Body of pancreas (tissue), 4 donors: ENCODE data around the gene MGAT4D. TPM values are rescaled to one million over a fixed set of nuclear protein-coding genes. Genes with fewer than 3 reads are reported as not detected.

ENCODE experiments used
- ATAC-seq: fragments of 150-250 bp; one replicate; pipeline ENCODE4 v1.9.1; 2016
- DNase-seq, 4 donors: peaks; one replicate each; pipeline ENCODE4 v3.0.0-alpha.2; 2019
- H3K27ac ChIP-seq, 4 donors: fragments of 200-600 bp; sonication (generic); 1 replicate in 3 of 4; 2 replicates in 1 of 4; pipeline versions ENCODE4 v1.5.1 to v1.6.1; 2016 to 2019; ENCODE audit warnings: mild to moderate bottlenecking in 1 of 4, mixed read lengths in 1 of 4, moderate library complexity in 1 of 4
- H3K27me3 ChIP-seq, 2 donors: fragments of 200-600 bp; sonication (generic); one replicate each; pipeline ENCODE4 v1.6.0; 2016; ENCODE audit warnings: mild to moderate bottlenecking in 1 of 2
- H3K36me3 ChIP-seq, 2 donors: fragments of 200-600 bp; sonication (generic); replicated peaks in 1 of 2; 2 replicates each; pipeline ENCODE4 v1.5.1; 2016; ENCODE audit warnings: low read depth in 2 of 2; ENCODE audit not compliant: insufficient read depth in 1 of 2
- H3K4me1 ChIP-seq: fragments of 200-600 bp; sonication (generic); one replicate; pipeline ENCODE4 v1.6.0; 2016
- H3K4me3 ChIP-seq, 2 donors: fragments of 200-600 bp; sonication (generic); 1 replicate in 1 of 2; 2 replicates in 1 of 2; pipeline ENCODE4 v1.5.1; 2016 to 2019
- H3K9me3 ChIP-seq, 3 donors: fragments of 200-600 bp; sonication (generic); 1 replicate in 2 of 3; 2 replicates in 1 of 3; pipeline ENCODE4 v1.5.1; 2016
- CTCF ChIP-seq, 7 experiments: fragments of 450-650 bp in 4 of 7; fragments of 200-600 bp in 3 of 7; sonication (generic) in 3 of 7; IDR thresholded peaks; one replicate each; pipeline ENCODE4 v1.5.1; 2016 to 2019; ENCODE audit warnings: antibody characterized with exemption in 7 of 7
- POLR2A ChIP-seq, 3 donors: fragments of 450-650 bp; IDR thresholded peaks; one replicate each; pipeline ENCODE4 v1.6.1; 2016; ENCODE audit warnings: antibody characterized with exemption in 3 of 3, mild to moderate bottlenecking in 2 of 3
- WGBS, 2 donors: methylation state at CpG; one replicate each; pipeline ENCODE4 v1.1.5; 2017; 5-methylcytosine and 5-hydroxymethylcytosine counted together
- intact Hi-C: fragments of 100-400 bp; cut with DNase I; formaldehyde crosslinking; loops from one replicate; pipeline ENCODE4 v1.15.1; 2023
- total RNA-seq, 2 donors: library from RNA; depleted of rRNA; stranded (reverse); fragments of >200 nt; gene quantifications; one replicate each; pipeline ENCODE4 v1.1.0, GENCODE V29; 2016

MGAT4D gene
- total RNA-seq, 2 donors from 2014 or later: not detected

GRCh38 chr4:140497405-140497746 is 717 bp downstream of the MGAT4D start:
- whole genome bisulfite sequencing, 2 donors: 87 to 91% methylated on average over 11 of the region's 11 CpGs
- ATAC-seq (no peak), DNase-seq (no peak)
- no peaks in the 10 kb centered on the region for H3K9me3 ChIP-seq
- intact Hi-C loops: no loop called here
- H3K4me3 ChIP-seq: no peak overlapping the region
- TF ChIP-seq CTCF (IDR thresholded peaks at IDR 0.05) (no peak), POLR2A (IDR thresholded peaks at IDR 0.05) (no peak)
- H3K27me3 ChIP-seq: peaks cover 0 to 9% of the 10 kb centered on the region in 2 donors
- no peaks in the 10 kb centered on the region for H3K36me3 ChIP-seq
- H3K27ac ChIP-seq: no peak overlapping the region
- peaks cover 8% of the 10 kb centered on the region for H3K4me1 ChIP-seq

- no peak overlapping the region for H3K4me3 ChIP-seq
- 80 to 81% methylated on average over 1 of the region's 1 CpG for WGBS, 2 donors
- H3K36me3 ChIP-seq: no peaks in the 10 kb centered on the region
- H3K4me1 ChIP-seq: no peaks in the 10 kb centered on the region
- H3K27ac ChIP-seq: no peak overlapping the region
- DNase-seq: no peak
- TF ChIP-seq CTCF (IDR thresholded peaks at IDR 0.05) (no peak), POLR2A (IDR thresholded peaks at IDR 0.05) (no peak)
- H3K9me3 ChIP-seq: peaks cover 0 to 9% (median 0%) of the 10 kb centered on the region in 3 donors
- intact Hi-C loops: no loop called here
- ATAC-seq: no peak
- H3K27me3 ChIP-seq: no peaks in the 10 kb centered on the region
These were observed 12.2 kb downstream of the MGAT4D start for GRCh38 chr4:140485939-140486338.

GRCh38 chr4:140483445-140483844 is 14.6 kb downstream of the MGAT4D start:
- 75 to 80% methylated on average over 4 of the region's 4 CpGs for WGBS, 2 donors
- ATAC-seq: no peak
- H3K4me3 ChIP-seq: no peak overlapping the region
- no peak for DNase-seq
- no peak overlapping the region for H3K27ac ChIP-seq
- no peaks in the 10 kb centered on the region for H3K36me3 ChIP-seq
- TF ChIP-seq POLR2A (IDR thresholded peaks at IDR 0.05) (no peak), CTCF (IDR thresholded peaks at IDR 0.05) (no peak)
- peaks cover 0 to 9% (median 0%) of the 10 kb centered on the region in 3 donors for H3K9me3 ChIP-seq
- H3K4me1 ChIP-seq: no peaks in the 10 kb centered on the region
- H3K27me3 ChIP-seq: no peaks in the 10 kb centered on the region
- intact Hi-C loops: no loop called here

GRCh38 chr4:140472156-140472555 is 25.9 kb downstream of the MGAT4D start:
- H3K27me3 ChIP-seq: no peaks in the 10 kb centered on the region
- no peaks in the 10 kb centered on the region for H3K4me1 ChIP-seq
- H3K27ac ChIP-seq: no peak overlapping the region
- 80 to 81% methylated on average over 2 of the region's 2 CpGs for WGBS, 2 donors
- ATAC-seq: no peak
- no peak overlapping the region for H3K4me3 ChIP-seq
- DNase-seq: no peak
- no peaks in the 10 kb centered on the region for H3K36me3 ChIP-seq
- no peak for TF ChIP-seq POLR2A (IDR thresholded peaks at IDR 0.05)
- no peak for TF ChIP-seq CTCF (IDR thresholded peaks at IDR 0.05)
- intact Hi-C loops: no loop called here
- H3K9me3 ChIP-seq: no peaks in the 10 kb centered on the region
